Activated CD4-positive, alpha-beta T cell treated with anti-CD3 and anti-CD28 coated beads, Interleukin-2, amount 50 U/mL, for 1 hour (primary cell): Measurements from ENCODE around the gene ZBTB45.

Experiments
- DNase-seq: peaks from one replicate; pipeline ENCODE4 v3.0.0-alpha.2; 2020

Gene ZBTB45

GRCh38 chr19:58538257-58539168, 18.9 kb upstream of the ZBTB45 start:
- DNase-seq = no peak

GRCh38 chr19:58536852-58537798, 17.5 kb upstream of the ZBTB45 start:
- no peak for DNase-seq

- no peak for DNase-seq
Measured at GRCh38 chr19:58535857-58536256, 16.2 kb upstream of the ZBTB45 start.

- no peak for DNase-seq
Measured at GRCh38 chr19:58531034-58531840, 11.6 kb upstream of the ZBTB45 start.

GRCh38 chr19:58529405-58529804, 9.8 kb upstream of the ZBTB45 start:
- no peak for DNase-seq

GRCh38 chr19:58522709-58523108, 3.1 kb upstream of the ZBTB45 start:
- DNase-seq = no peak

GRCh38 chr19:58521651-58522050, 2.0 kb upstream of the ZBTB45 start:
- no peak for DNase-seq

GRCh38 chr19:58520257-58520599, 618 bp upstream of the ZBTB45 start:
- DNase-seq = no peak

GRCh38 chr19:58519087-58519354, 589 bp downstream of the ZBTB45 start:
- DNase-seq = peak; percentile 47

- DNase-seq = no peak
Measured at GRCh38 chr19:58518256-58519086, 1.1 kb downstream of the ZBTB45 start.

- no peak for DNase-seq
Measured at GRCh38 chr19:58516964-58517833, 2.4 kb downstream of the ZBTB45 start.

- DNase-seq = no peak
Measured at GRCh38 chr19:58516246-58516836, 3.3 kb downstream of the ZBTB45 start.

GRCh38 chr19:58515259-58515658, 4.4 kb downstream of the ZBTB45 start:
- DNase-seq = no peak

GRCh38 chr19:58514564-58515022, 5.0 kb downstream of the ZBTB45 start:
- no peak for DNase-seq

- DNase-seq = peak; percentile 93
Measured at GRCh38 chr19:58513694-58514563, 5.7 kb downstream of the ZBTB45 start.

GRCh38 chr19:58513213-58513693, 6.4 kb downstream of the ZBTB45 start:
- DNase-seq = no peak

GRCh38 chr19:58511353-58512208, 8.0 kb downstream of the ZBTB45 start, which contains the start of gene SLC27A5:
Gene SLC27A5 (minus strand): TSS chr19:58511992. CDS start chr19:58511955, 37 bp downstream.
- no peak for DNase-seq
